HG03520 (cell line): Measurements from ENCODE around the gene THRB.

Source experiments
- ATAC-seq: cut with Tn5 transposase; IDR thresholded peaks from one replicate; pipeline ENCODE4 v1.9.1; 2021; ENCODE audit warnings: mild to moderate bottlenecking, moderate library complexity; ENCODE audit not compliant: unreplicated experiment

The THRB gene

DNA sequence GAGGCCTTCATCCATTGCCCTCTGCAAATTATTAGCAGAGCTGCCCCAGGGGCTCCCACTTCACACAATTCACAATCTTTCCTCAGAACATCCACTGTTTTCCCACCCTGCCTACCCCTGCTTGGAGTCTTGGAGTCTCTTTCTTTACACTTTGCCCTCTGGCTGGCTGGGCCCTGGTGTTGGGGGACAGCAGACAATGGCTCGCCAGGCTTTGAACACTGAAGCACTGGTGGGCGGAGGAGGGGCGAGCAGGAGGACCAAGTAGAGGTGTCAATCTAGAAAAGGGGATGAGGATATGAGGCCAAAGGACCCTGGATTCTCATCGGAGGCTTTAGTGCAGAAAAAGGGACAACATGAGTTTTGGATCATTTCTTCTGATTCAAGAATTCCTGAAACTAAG lies 337.5 kb downstream of the THRB start:
- no peak for ATAC-seq

- ATAC-seq = no peak
Observed at GRCh38 chr3:24156466-24156865, 338.2 kb downstream of the THRB start.

GRCh38 chr3:24155276-24155675 lies 339.4 kb downstream of the THRB start:
- no peak for ATAC-seq

DNA sequence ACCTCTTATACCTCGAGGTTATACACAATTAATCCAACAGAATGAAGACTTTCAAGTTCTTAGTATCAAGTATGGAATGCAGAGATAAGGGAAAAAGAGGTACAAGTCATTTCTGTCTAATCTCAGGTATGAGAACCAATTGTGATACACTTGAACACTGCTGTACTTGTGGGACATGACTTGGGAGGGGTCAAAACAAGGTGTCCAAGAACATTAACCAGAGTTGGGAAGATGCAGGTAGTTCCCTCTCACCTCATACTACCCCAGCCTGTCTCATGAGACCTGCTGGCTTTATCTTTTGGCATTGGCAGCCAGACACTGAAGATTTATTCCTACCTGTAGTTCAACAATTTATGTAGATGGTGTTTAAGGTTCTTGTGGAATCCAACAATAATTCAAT lies 339.9 kb downstream of the THRB start:
- no peak for ATAC-seq

- ATAC-seq = peak; percentile 89
Observed at GRCh38 chr3:24154013-24154695, 340.5 kb downstream of the THRB start.

- no peak for ATAC-seq
Observed at GRCh38 chr3:24151594-24151993, 343.1 kb downstream of the THRB start.

DNA sequence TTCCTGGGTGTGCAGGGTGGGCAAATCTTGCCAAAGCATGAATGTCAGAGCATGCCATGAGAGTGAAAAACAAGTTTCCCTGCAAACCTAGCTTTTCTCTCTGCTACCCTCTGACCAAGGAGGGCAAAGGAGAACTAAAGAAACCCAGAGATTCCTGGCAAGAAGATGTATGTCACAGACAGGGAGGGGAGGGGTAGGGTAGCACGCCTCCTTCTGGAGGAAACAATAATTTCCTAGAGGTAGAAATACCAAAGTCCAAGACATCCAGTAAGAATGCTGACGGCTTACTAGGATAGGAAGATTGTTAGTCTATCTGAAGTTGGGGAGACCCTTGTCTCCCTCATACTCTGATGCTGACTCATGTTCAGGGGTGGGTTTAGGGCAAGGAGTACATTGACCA lies 345.6 kb downstream of the THRB start:
- ATAC-seq = no peak

- ATAC-seq = no peak
Observed at GRCh38 chr3:24145981-24146822, 348.4 kb downstream of the THRB start.

DNA sequence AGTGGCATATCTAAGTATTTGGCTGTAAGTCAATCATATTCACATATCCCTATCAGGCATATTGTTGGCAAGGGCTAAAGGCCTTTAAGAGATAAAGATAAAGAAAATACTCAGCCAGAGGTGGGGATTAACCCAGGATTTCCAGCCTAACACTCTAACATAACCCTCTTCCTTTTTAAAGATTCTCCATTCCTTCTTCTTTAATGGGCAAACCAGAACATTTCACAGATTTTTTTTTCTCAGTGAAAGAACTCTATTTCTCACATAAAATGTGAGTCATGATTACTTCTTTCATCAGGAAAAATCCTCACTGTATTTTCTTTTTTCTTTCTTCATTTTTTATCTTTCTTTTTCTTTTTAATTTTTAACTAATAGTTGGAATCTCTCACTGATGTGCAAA lies 349.2 kb downstream of the THRB start:
- ATAC-seq = no peak

GRCh38 chr3:24142127-24142526 lies 352.5 kb downstream of the THRB start:
- ATAC-seq = no peak

DNA sequence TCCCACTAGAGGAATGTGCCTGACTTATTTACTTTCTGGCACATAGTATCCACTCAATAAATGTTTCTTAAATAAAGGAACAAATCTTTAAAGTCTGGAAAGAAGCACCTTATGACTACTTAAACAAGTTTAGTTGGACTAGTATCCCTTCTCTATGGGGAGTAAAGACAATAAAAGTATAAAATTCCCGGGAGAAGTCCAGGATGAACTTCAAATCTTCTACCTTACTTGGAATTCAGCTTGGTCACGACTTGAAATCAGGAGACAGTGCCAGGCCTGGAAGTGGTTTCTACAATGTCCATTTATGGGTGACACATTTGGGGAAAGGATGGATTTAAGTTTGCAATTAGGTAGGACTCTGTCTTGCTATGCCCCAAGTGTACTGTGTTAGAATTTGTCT lies 353.1 kb downstream of the THRB start:
- ATAC-seq = no peak

DNA sequence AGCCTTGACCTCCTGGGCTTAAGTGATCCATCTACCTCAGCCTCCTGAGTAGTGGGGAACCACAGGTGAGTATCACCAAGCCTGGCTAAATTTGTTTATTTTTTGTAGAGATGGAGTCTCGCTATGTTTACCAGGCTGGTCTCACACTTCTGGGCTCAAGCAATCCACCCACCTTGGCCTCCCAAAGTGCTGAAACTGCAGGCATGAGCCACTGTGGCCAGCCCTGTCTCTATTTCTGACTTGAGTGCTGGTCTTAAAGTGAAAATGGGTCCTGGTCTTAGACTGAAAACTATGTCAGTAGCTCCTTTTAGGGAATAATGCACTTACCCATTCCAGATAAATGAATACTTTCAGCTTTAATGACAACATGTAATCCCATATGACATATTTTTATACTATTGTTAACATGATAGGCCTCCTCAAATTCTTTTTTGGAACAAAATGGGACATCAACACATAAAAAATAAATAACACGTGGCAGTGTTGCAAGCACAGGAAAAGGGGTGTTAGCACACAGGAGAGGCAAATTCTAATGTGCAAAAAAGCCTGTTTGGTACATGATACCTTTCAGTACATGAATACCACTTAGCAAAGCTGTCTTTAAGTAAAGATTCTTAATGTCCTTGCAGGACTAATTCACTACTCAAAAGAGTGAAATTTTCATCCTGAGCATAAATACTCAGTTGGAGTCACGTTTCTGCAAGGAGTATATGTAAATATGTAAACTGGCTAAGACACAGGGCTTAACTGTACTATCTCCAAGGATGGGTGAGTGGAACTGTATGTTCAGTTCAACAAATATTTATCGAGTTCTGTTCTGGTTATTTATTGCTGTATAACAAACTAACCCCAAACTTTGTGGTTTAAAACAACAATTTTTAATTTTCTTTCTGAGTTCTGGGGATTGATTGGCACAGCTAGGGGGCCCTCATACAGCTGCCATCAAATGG lies 354.9 kb downstream of the THRB start:
- ATAC-seq = no peak

GRCh38 chr3:24138876-24139256 lies 355.8 kb downstream of the THRB start:
- no peak for ATAC-seq

DNA sequence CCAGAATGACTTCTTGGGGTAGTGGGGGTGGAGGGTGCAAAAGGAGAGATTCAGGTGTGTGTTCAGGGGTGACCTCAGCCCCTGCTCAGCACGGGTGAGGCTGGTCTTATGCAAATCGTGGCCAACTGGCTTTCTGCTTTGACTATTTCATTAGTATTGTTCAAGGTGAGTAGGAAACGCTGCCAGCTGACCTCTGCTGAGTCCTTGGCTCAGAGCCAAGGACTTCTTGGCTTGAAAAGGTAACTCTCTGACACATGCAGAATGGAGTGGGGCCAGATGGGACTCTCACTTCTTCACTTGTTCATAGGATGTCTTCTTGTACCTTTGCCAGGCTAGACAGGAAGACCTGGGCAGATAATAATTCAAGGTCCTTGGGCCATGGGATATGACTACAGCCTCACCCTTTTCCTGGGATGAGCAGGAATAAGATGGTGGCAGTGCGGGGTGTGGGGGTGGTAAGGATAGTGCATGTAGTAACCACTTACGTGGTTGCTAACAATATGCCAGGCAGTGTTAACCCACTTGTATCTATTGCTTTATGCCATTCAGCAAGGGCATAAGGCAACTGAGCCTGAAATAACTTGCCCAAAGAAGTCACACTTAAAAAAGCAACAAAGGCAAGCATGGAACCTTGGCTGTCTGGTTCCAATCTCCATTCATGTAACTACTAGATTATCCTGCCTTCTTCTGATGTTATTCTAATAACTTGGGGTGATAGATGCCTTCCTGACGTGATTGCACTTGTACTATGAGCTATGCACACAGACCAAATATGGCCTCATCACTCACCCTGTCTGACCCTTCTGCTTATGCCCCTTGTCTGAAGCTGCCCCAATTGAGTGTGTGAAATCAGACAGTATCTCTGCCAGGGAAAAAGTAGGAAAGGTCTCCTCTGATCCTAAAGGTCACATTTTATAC lies 356.4 kb downstream of the THRB start:
- ATAC-seq = no peak

- no peak for ATAC-seq
Observed at GRCh38 chr3:24137334-24137733, 357.3 kb downstream of the THRB start.

DNA sequence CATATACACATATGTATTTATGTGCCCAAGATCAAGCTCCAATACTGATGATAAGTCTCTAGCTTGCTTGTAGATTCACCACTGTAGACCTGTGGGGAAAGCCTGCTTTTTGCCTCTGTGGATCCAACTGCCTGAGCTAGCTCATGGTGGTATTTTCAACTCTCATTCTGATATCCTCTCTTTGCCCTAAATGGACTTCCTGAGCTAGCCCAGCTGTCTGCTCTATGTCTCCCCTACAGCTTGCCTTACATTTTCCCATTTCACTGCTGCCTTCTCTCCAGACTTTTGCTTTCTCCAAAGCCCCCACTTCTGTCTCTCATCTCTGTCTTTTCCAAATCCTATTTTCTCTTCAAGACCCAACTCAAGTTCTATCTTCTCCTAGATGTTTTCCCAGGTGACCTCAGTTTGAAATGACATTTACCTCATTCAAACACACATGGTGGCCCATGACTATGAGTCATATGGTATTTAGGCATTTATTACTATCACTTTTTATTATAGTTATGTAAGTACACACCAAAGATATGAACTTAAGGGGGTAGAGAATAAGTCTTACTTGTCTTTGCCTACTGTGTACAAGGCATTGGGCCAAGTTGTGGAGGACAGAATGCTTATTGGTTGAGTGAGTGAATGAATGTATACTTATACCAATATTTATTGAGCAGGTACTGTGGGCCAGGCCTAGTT lies 357.9 kb downstream of the THRB start:
- ATAC-seq = no peak

- ATAC-seq = no peak
Observed at GRCh38 chr3:24135280-24135679, 359.4 kb downstream of the THRB start.

DNA sequence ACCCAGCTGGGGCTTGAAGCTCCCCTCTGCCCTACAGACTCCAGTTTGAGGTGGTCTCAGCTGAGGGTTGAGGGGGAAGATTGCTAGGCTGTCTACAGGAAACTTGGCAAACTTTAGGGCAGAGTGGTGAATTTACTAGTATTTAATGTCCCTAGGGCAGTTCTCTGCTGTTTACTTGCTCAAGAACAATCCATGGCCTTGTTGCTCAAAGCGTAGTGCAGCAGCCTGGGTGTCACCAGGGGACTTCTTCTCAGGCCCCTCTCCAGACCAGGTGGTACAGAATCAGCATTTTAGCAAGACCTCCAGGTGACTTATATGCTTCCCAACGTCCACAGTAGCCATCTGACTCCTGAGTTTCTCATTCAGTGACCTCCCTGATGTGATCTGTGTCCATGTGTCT lies 360.7 kb downstream of the THRB start:
- ATAC-seq = no peak

DNA sequence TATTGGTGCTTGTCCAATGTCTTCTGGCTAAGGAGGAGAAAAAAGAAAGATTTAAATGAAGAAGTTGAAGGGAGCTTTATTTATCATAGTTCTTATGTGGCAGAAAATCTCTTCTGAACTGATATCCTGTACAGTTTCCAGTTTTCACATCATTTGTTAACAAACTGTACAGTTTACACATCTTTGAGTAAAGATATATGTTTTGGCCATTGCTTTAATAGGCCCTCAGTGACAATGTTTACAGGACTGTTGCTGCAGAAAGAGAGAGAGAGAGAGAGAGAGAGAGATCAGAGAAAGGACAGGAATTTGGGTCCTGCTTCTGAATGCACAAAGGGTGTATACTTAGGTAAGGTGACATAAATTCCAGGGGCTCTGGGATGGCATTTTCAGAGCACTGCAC lies 361.2 kb downstream of the THRB start:
- ATAC-seq = no peak

GRCh38 chr3:24129549-24129948 lies 365.1 kb downstream of the THRB start:
- ATAC-seq = no peak
